SK-N-SH (cell line): ENCODE results near the gene ZSCAN25. TPM values are rescaled to one million over a fixed set of nuclear protein-coding genes. Genes with fewer than 3 reads are reported as not detected.

Experiments
- CTCF ChIA-PET: fragments of 300-600, 350-600 bp; formaldehyde crosslinking; extraction: SDS; loops from one replicate; lab custom pipeline; 2021; lab: Yijun Ruan, JAX
- POLR2A ChIA-PET: fragments of 350-600 bp; sonication (Branson Sonifier 250); formaldehyde crosslinking; extraction: SDS; loops from one replicate; lab custom pipeline; 2020; ENCODE audit warnings: antibody characterized with exemption, inconsistent platforms; lab: Yijun Ruan, JAX
- DNase-seq: peaks from one replicate; pipeline ENCODE4 v3.0.0; 2012
- H2AFZ ChIP-seq: fragments of 200-600 bp; sonication (generic); 2 replicates; pipeline ENCODE4 v1.8.1; 2016; ENCODE audit warnings: antibody characterized with exemption, mild to moderate bottlenecking, low read depth
- H3F3A ChIP-seq: fragments of 200-600 bp; sonication (generic); replicated peaks from 2 replicates; pipeline ENCODE3; 2016; ENCODE audit warnings: antibody characterized with exemption, mild to moderate bottlenecking; ENCODE audit not compliant: insufficient read depth
- H3K27ac ChIP-seq, 2 experiments: fragments of 200-500 bp in 1 of 2; fragments of 200-600 bp in 1 of 2; sonication (Bioruptor generic) in 1 of 2; sonication (generic), shearing (Covaris generic) in 1 of 2; 2 replicates each; pipeline versions ENCODE4 v1.5.1 to v1.6.1; 2014 to 2016; ENCODE audit warnings: low read depth in 2 of 2, inconsistent platforms in 1 of 2, low read length in 1 of 2, mild to moderate bottlenecking in 1 of 2, mixed read lengths in 1 of 2
- H3K27me3 ChIP-seq: fragments of 200-600 bp; sonication (generic), shearing (Covaris generic); 2 replicates; pipeline ENCODE4 v1.6.1; 2016; ENCODE audit warnings: mixed run types; ENCODE audit not compliant: insufficient read depth
- H3K36me3 ChIP-seq, 2 experiments: fragments of 200-500 bp in 1 of 2; fragments of 200-600 bp in 1 of 2; sonication (Bioruptor generic) in 1 of 2; sonication (generic) in 1 of 2; replicated peaks in 1 of 2; 2 replicates each; pipeline versions ENCODE3 to v1.5.1; 2014 to 2016; ENCODE audit warnings: low read length in 1 of 2, mild to moderate bottlenecking in 1 of 2; ENCODE audit not compliant: insufficient read depth in 2 of 2, control insufficient read depth in 1 of 2
- H3K4me1 ChIP-seq, 2 experiments: fragments of 200-500 bp in 1 of 2; fragments of 200-600 bp in 1 of 2; sonication (Bioruptor generic) in 1 of 2; sonication (generic), shearing (Covaris generic) in 1 of 2; 2 replicates each; pipeline versions ENCODE4 v1.5.1 to v1.6.1; 2014 to 2016; ENCODE audit warnings: low read depth in 1 of 2, low read length in 1 of 2, mixed run types in 1 of 2; ENCODE audit not compliant: insufficient read depth in 2 of 2, control insufficient read depth in 1 of 2
- H3K4me2 ChIP-seq: fragments of 200-600 bp; sonication (generic), shearing (Covaris generic); 2 replicates; pipeline ENCODE4 v1.6.1; 2017; ENCODE audit warnings: mixed run types
- H3K4me3 ChIP-seq, 2 experiments: fragments of 200-500 bp in 1 of 2; fragments of 200-600 bp in 1 of 2; sonication (Bioruptor generic) in 1 of 2; sonication (generic), shearing (Covaris generic) in 1 of 2; 2 replicates each; pipeline versions ENCODE4 v1.5.1 to v1.8.1; 2014 to 2016; ENCODE audit warnings: low read depth in 2 of 2, inconsistent platforms in 1 of 2, low read length in 1 of 2, mild to moderate bottlenecking in 1 of 2, mixed read lengths in 1 of 2, moderate library complexity in 1 of 2
- H3K79me2 ChIP-seq: fragments of 200-600 bp; sonication (generic); 2 replicates; pipeline ENCODE4 v1.8.1; 2017; ENCODE audit warnings: mild to moderate bottlenecking; ENCODE audit not compliant: insufficient read depth
- H3K9ac ChIP-seq: fragments of 200-600 bp; sonication (generic); 2 replicates; pipeline ENCODE4 v1.6.1; 2017; ENCODE audit warnings: mixed run types
- H3K9me2 ChIP-seq: fragments of 200-600 bp; sonication (generic); 2 replicates; pipeline ENCODE4 v1.6.1; 2017; ENCODE audit warnings: mixed run types
- H3K9me3 ChIP-seq: fragments of 200-600 bp; sonication (generic); 2 replicates; pipeline ENCODE4 v1.6.1; 2017; ENCODE audit warnings: mixed run types, mild to moderate bottlenecking, moderate library complexity
- H4K20me1 ChIP-seq: fragments of 200-600 bp; sonication (generic); 2 replicates; pipeline ENCODE4 v1.6.1; 2017; ENCODE audit warnings: mild to moderate bottlenecking, mixed run types; ENCODE audit not compliant: insufficient read depth
- CHD2 ChIP-seq: fragments of 150-350 bp; IDR thresholded peaks from 2 replicates; pipeline ENCODE4 v1.6.1; 2018; ENCODE audit warnings: low read length; ENCODE audit not compliant: partially characterized antibody
- EP300 ChIP-seq, 2 experiments: IDR thresholded peaks; 2 replicates each; pipeline versions ENCODE4 v1.4.0 to v1.6.1; 2012; ENCODE audit warnings: borderline replicate concordance in 1 of 2, low read depth in 1 of 2, low read length in 1 of 2
- EZH2phosphoT487 ChIP-seq: fragments of 200-600 bp; sonication (generic); IDR thresholded peaks from 2 replicates; pipeline ENCODE4 v1.6.1; 2017; ENCODE audit warnings: low read depth, mixed run types, mild to moderate bottlenecking, antibody characterized with exemption, moderate library complexity, borderline replicate concordance
- FOSL2 ChIP-seq: IDR thresholded peaks from 2 replicates; pipeline ENCODE4 v1.4.0; 2012; ENCODE audit warnings: low read depth, mild to moderate bottlenecking, moderate library complexity, borderline replicate concordance
- FOXJ3 ChIP-seq: sonication (generic); formaldehyde crosslinking; IDR thresholded peaks from 2 replicates; pipeline ENCODE4 v1.5.1; 2020; ENCODE audit warnings: mild to moderate bottlenecking, missing genetic modification reagents
- FOXM1 ChIP-seq: IDR thresholded peaks from 2 replicates; pipeline ENCODE4 v1.4.0; 2012; ENCODE audit warnings: low read depth, mild to moderate bottlenecking
- GATA2 ChIP-seq: sonication (generic); formaldehyde crosslinking; IDR thresholded peaks from 2 replicates; pipeline ENCODE4 v1.5.0; 2020; ENCODE audit warnings: mild to moderate bottlenecking, missing genetic modification reagents
- JUND ChIP-seq: IDR thresholded peaks from 2 replicates; pipeline ENCODE4 v1.4.0; 2012
- MEF2A ChIP-seq: IDR thresholded peaks from 2 replicates; pipeline ENCODE4 v1.4.0; 2012; ENCODE audit warnings: low read depth, borderline replicate concordance
- MXI1 ChIP-seq: IDR thresholded peaks from 2 replicates; pipeline ENCODE4 v1.6.1; 2012; ENCODE audit warnings: mild to moderate bottlenecking, low read depth, low read length, improper control_type of control experiment
- NRF1 ChIP-seq: IDR thresholded peaks from 2 replicates; pipeline ENCODE4 v1.6.1; 2012; ENCODE audit warnings: low read depth, mild to moderate bottlenecking, low read length
- POLR2AphosphoS5 ChIP-seq: IDR thresholded peaks from 2 replicates; pipeline ENCODE4 v1.6.1; 2012; ENCODE audit warnings: low read depth, low read length
- RAD21 ChIP-seq: IDR thresholded peaks from 2 replicates; pipeline ENCODE4 v1.6.1; 2012; ENCODE audit warnings: mild to moderate bottlenecking, low read length
- SMC3 ChIP-seq: IDR thresholded peaks from 2 replicates; pipeline ENCODE4 v1.6.1; 2012; ENCODE audit warnings: low read depth, low read length, improper control_type of control experiment
- TAF1 ChIP-seq: IDR thresholded peaks from 2 replicates; pipeline ENCODE4 v1.6.1; 2012; ENCODE audit warnings: low read depth, mild to moderate bottlenecking, low read length, moderate library complexity, borderline replicate concordance
- USF2 ChIP-seq: fragments of 150-350 bp; IDR thresholded peaks from 2 replicates; pipeline ENCODE4 v1.6.1; 2017; ENCODE audit warnings: antibody characterized with exemption, low read length, low read depth, borderline replicate concordance
- ZBTB33 ChIP-seq: IDR thresholded peaks from 2 replicates; pipeline ENCODE4 v1.4.0; 2012; ENCODE audit warnings: low read depth, borderline replicate concordance
- WGBS: methylation state at CpG from one replicate; pipeline ENCODE4 v1.1.6; 2017; ENCODE audit warnings: low lambda C conversion rate; 5-methylcytosine and 5-hydroxymethylcytosine counted together
- polyA plus RNA-seq, 3 experiments: library from polyadenylated mRNA; depleted of rRNA; stranded (reverse); fragments of >200 nt; gene quantifications; 2 replicates each; pipeline ENCODE4 v1.2.3, GENCODE V29; 2012
- TF ChIP-seq, protein P1 (sequence below): fragments of 200-600 bp; sonication (generic); IDR thresholded peaks from 2 replicates; pipeline ENCODE4 v1.6.1; 2017; ENCODE audit warnings: antibody characterized with exemption, mild to moderate bottlenecking, moderate library complexity
- TF ChIP-seq, protein P2 (sequence below): IDR thresholded peaks from 2 replicates; pipeline ENCODE4 v1.4.0; 2012; ENCODE audit warnings: low read depth, borderline replicate concordance
- TF ChIP-seq, protein P3 (sequence below): IDR thresholded peaks from 2 replicates; pipeline ENCODE4 v1.6.1; 2012; ENCODE audit warnings: mild to moderate bottlenecking, low read depth, low read length, moderate library complexity

ZSCAN25 gene
- polyA plus RNA-seq, 1 of the 3 experiments (the other 2 are of a cell fraction), result 14.9 TPM

- WGBS, result 81% methylated on average over 14 of the region's 14 CpGs
Observed at GRCh38 chr7:99628471-99629465, 12.0 kb downstream of the ZSCAN25 start.

More at GRCh38 chr7:99628471-99629465, 12.0 kb downstream of the ZSCAN25 start:
- Histone ChIP-seq H2AFZ (no peak overlapping the region), H3F3A (peaks cover 12% of the 10 kb centered on the region), H3K9ac (no peak overlapping the region), H3K9me2 (no peaks in the 10 kb centered on the region), H3K4me1 (no peaks in the 10 kb centered on the region), H3K27ac (no peak overlapping the region), H3K9me3 (no peaks in the 10 kb centered on the region), H3K36me3 (peaks cover 63 to 88% of the 10 kb centered on the region in 2 experiments), H3K27me3 (no peaks in the 10 kb centered on the region), H3K4me2 (no peak overlapping the region), H3K4me3 (no peak overlapping the region), H4K20me1 (no peaks in the 10 kb centered on the region), H3K79me2 (peaks cover 5% of the 10 kb centered on the region; the same call in 1 of the 2 replicates)
- no peak for DNase-seq
- TF ChIP-seq FOXJ3 (CRISPR knock-in tag), result no peak
- no peak for TF ChIP-seq GATA2
- no peak for TF ChIP-seq POLR2AphosphoS5
- TF ChIP-seq, protein P1, sequence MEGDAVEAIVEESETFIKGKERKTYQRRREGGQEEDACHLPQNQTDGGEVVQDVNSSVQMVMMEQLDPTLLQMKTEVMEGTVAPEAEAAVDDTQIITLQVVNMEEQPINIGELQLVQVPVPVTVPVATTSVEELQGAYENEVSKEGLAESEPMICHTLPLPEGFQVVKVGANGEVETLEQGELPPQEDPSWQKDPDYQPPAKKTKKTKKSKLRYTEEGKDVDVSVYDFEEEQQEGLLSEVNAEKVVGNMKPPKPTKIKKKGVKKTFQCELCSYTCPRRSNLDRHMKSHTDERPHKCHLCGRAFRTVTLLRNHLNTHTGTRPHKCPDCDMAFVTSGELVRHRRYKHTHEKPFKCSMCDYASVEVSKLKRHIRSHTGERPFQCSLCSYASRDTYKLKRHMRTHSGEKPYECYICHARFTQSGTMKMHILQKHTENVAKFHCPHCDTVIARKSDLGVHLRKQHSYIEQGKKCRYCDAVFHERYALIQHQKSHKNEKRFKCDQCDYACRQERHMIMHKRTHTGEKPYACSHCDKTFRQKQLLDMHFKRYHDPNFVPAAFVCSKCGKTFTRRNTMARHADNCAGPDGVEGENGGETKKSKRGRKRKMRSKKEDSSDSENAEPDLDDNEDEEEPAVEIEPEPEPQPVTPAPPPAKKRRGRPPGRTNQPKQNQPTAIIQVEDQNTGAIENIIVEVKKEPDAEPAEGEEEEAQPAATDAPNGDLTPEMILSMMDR, result no peak
- TF ChIP-seq TAF1, result no peak
- TF ChIP-seq CHD2, result no peak
- TF ChIP-seq USF2, result no peak
- TF ChIP-seq JUND, result no peak
- no peak for TF ChIP-seq MXI1
- no peak for TF ChIP-seq FOSL2
- TF ChIP-seq SMC3, result no peak
- TF ChIP-seq FOXM1, result no peak
- TF ChIP-seq, protein P2, sequence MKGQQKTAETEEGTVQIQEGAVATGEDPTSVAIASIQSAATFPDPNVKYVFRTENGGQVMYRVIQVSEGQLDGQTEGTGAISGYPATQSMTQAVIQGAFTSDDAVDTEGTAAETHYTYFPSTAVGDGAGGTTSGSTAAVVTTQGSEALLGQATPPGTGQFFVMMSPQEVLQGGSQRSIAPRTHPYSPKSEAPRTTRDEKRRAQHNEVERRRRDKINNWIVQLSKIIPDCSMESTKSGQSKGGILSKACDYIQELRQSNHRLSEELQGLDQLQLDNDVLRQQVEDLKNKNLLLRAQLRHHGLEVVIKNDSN, result no peak
- no peak for TF ChIP-seq NRF1
- no peak for TF ChIP-seq EZH2phosphoT487
- TF ChIP-seq, protein P3, sequence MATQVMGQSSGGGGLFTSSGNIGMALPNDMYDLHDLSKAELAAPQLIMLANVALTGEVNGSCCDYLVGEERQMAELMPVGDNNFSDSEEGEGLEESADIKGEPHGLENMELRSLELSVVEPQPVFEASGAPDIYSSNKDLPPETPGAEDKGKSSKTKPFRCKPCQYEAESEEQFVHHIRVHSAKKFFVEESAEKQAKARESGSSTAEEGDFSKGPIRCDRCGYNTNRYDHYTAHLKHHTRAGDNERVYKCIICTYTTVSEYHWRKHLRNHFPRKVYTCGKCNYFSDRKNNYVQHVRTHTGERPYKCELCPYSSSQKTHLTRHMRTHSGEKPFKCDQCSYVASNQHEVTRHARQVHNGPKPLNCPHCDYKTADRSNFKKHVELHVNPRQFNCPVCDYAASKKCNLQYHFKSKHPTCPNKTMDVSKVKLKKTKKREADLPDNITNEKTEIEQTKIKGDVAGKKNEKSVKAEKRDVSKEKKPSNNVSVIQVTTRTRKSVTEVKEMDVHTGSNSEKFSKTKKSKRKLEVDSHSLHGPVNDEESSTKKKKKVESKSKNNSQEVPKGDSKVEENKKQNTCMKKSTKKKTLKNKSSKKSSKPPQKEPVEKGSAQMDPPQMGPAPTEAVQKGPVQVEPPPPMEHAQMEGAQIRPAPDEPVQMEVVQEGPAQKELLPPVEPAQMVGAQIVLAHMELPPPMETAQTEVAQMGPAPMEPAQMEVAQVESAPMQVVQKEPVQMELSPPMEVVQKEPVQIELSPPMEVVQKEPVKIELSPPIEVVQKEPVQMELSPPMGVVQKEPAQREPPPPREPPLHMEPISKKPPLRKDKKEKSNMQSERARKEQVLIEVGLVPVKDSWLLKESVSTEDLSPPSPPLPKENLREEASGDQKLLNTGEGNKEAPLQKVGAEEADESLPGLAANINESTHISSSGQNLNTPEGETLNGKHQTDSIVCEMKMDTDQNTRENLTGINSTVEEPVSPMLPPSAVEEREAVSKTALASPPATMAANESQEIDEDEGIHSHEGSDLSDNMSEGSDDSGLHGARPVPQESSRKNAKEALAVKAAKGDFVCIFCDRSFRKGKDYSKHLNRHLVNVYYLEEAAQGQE, result no peak
- no peak for TF ChIP-seq MEF2A
- TF ChIP-seq EP300 (IDR thresholded peaks at IDR 0.05; ENCODE audit: borderline replicate concordance in 1 of 2, low read depth in 1 of 2, low read length in 1 of 2), result no peak
- TF ChIP-seq ZBTB33, result no peak
- no peak for TF ChIP-seq RAD21
- ChIA-PET CTCF (interaction anchor here (0.7 to 2.1 kb wide), 3 partner anchors 11 to 300 kb away, joined by 4 to 5 read pairs (median 5); partner anchors contain the start of gene ZSCAN25), POLR2A (interaction anchor here (0.8 kb wide), 1 partner anchor 12 kb away, joined by 3 read pairs; no protein-coding TSS in a partner anchor)
